ENCODE data around the gene ZNF283. TPM values are rescaled to one million over a fixed set of nuclear protein-coding genes. Genes with fewer than 3 reads are reported as not detected.
"Not testable (repeated sequence)": the region's sequence is repeated elsewhere in the genome, so short reads cannot be mapped to it uniquely, and the experiment has no call there.

ZNF283 gene
- polyA plus RNA-seq, 3 donors: 0.80 to 2.5 (median 2.0) TPM

DNA sequence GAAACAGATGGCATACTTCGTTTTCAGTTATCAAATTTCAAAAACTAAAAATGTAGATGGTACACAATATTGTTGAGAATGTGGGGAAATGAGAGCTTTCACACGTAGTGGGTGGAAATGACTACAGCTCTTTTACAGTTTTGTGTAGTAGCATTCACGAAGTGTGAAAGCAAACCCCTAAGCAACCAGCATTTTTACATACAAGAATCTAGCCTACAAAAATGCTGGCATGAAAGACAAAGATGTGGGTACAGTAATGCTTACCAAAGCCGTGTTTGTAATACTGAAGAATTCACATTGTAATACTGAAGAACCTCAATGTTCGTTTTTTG is 6.3 kb upstream of the ZNF283 start:
- peak overlapping the region; percentile 69 for H2AFZ ChIP-seq (ENCODE audit: insufficient read depth, low read depth, low read length, poor library complexity, severe bottlenecking)
- Mint-ChIP-seq H3K27ac (no peak overlapping the region), H3K4me3 (peak overlapping the region; percentile 77 to 95), H3K9me3 (peaks cover 16 to 38% (median 27%) of the 10 kb centered on the region in 7 donors), H3K36me3 (peaks cover 5% of the 10 kb centered on the region in 2 donors), H3K27me3 (ENCODE audit: low read depth in 3 of 3) (peaks cover 32 to 51% (median 35%) of the 10 kb centered on the region in 3 donors), H3K4me1 (peaks cover 10% of the 10 kb centered on the region)
- no peak overlapping the region for H3K27ac ChIP-seq (ENCODE audit: low read depth in 1 of 2, low read length in 2 of 2)
- H3K36me3 ChIP-seq (replicated peaks in 1 of 2; ENCODE audit: control insufficient read depth in 1 of 2, insufficient read depth in 2 of 2, low read length in 2 of 2): no peaks in the 10 kb centered on the region
- TF ChIP-seq, protein P1, sequence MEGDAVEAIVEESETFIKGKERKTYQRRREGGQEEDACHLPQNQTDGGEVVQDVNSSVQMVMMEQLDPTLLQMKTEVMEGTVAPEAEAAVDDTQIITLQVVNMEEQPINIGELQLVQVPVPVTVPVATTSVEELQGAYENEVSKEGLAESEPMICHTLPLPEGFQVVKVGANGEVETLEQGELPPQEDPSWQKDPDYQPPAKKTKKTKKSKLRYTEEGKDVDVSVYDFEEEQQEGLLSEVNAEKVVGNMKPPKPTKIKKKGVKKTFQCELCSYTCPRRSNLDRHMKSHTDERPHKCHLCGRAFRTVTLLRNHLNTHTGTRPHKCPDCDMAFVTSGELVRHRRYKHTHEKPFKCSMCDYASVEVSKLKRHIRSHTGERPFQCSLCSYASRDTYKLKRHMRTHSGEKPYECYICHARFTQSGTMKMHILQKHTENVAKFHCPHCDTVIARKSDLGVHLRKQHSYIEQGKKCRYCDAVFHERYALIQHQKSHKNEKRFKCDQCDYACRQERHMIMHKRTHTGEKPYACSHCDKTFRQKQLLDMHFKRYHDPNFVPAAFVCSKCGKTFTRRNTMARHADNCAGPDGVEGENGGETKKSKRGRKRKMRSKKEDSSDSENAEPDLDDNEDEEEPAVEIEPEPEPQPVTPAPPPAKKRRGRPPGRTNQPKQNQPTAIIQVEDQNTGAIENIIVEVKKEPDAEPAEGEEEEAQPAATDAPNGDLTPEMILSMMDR (IDR thresholded peaks at IDR 0.05): no peak
- H4K20me1 ChIP-seq (ENCODE audit: insufficient read depth, low read length): no peaks in the 10 kb centered on the region
- peak overlapping the region; percentile 63 for H3K4me2 ChIP-seq (replicated peaks; ENCODE audit: extremely low read depth, low read length, poor library complexity, severe bottlenecking)
- H3K9me3 ChIP-seq (replicated peaks in 1 of 2; ENCODE audit: control insufficient read depth in 1 of 2, insufficient read depth in 1 of 2, low read length in 2 of 2): peaks cover 10 to 20% of the 10 kb centered on the region in 2 donors
- no CpG with 5 or more reads among the region's 5 CpGs for WGBS (ENCODE audit: insufficient coverage)
- DNase-seq: no peak
- H3K79me2 ChIP-seq (ENCODE audit: insufficient read depth, low read length): no peaks in the 10 kb centered on the region
- peak overlapping the region in 2 of 3 experiments; percentile 27 to 63 for H3K4me3 ChIP-seq (replicated peaks in 1 of 3; ENCODE audit: low read depth in 2 of 3, low read length in 3 of 3)
- H3K4me1 ChIP-seq (ENCODE audit: control insufficient read depth in 1 of 2, insufficient read depth in 2 of 2, low read length in 2 of 2): peaks cover 9% of the 10 kb centered on the region in 2 donors
- H3K27me3 ChIP-seq (ENCODE audit: control insufficient read depth in 2 of 2, insufficient read depth in 2 of 2, low read length in 2 of 2): peaks cover 30 to 35% of the 10 kb centered on the region in 2 donors
- intact Hi-C loops (cut with micrococcal nuclease): loop anchor here (10.0 kb wide), 3 partner anchors 114 to 274 kb away; partner anchors contain the start of genes ZNF224 (in 1 of the 2), ZNF284 (in 1 of the 2) and ZNF45 (in 1 of the 2)
- no peak overlapping the region for H3K9ac ChIP-seq (ENCODE audit: insufficient read depth, low read length, poor library complexity, severe bottlenecking)

DNA sequence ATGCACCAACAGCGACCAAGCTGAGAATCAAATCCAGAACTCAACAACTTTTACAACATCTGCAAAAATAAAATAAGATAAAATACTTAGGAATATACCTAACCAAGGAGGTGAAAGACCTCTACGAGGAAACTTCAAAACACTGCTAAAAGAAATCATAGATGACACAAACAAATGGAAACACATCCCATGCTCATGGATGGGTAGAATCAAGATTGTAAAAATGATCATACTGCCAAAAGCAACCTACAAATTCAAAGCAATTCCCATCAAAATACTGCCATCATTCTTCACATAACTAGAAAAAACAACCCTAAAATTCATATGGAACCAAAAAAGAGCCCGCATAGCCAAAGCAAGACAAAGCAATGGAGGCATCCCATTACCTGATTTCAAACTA is 3.3 kb upstream of the ZNF283 start:
- H3K79me2 ChIP-seq (ENCODE audit: insufficient read depth, low read length); H3K4me3 ChIP-seq (replicated peaks in 1 of 3; ENCODE audit: low read depth in 2 of 3, low read length in 3 of 3); H3K9ac ChIP-seq (ENCODE audit: insufficient read depth, low read length, poor library complexity, severe bottlenecking); H2AFZ ChIP-seq (ENCODE audit: insufficient read depth, low read depth, low read length, poor library complexity, severe bottlenecking); H3K4me2 ChIP-seq (replicated peaks; ENCODE audit: extremely low read depth, low read length, poor library complexity, severe bottlenecking); H3K36me3 ChIP-seq (replicated peaks in 1 of 2; ENCODE audit: control insufficient read depth in 1 of 2, insufficient read depth in 2 of 2, low read length in 2 of 2); H3K36me3 Mint-ChIP-seq; H3K27ac ChIP-seq (ENCODE audit: low read depth in 1 of 2, low read length in 2 of 2); H3K27ac Mint-ChIP-seq; H4K20me1 ChIP-seq (ENCODE audit: insufficient read depth, low read length); DNase-seq: not testable (repeated sequence)
- peaks cover 10 to 20% of the 10 kb centered on the region in 2 donors for H3K9me3 ChIP-seq (replicated peaks in 1 of 2; ENCODE audit: control insufficient read depth in 1 of 2, insufficient read depth in 1 of 2, low read length in 2 of 2)
- peaks cover 25 to 35% of the 10 kb centered on the region in 2 donors for H3K27me3 ChIP-seq (ENCODE audit: control insufficient read depth in 2 of 2, insufficient read depth in 2 of 2, low read length in 2 of 2)
- H3K27me3 Mint-ChIP-seq (ENCODE audit: low read depth in 3 of 3): peaks cover 29 to 53% (median 36%) of the 10 kb centered on the region in 3 donors
- H3K4me1 ChIP-seq (ENCODE audit: control insufficient read depth in 1 of 2, insufficient read depth in 2 of 2, low read length in 2 of 2): peaks cover 21 to 24% of the 10 kb centered on the region in 2 donors
- H3K4me1 Mint-ChIP-seq: peaks cover 25% of the 10 kb centered on the region
- intact Hi-C loops (cut with micrococcal nuclease): loop anchor here (10.0 kb wide), 3 partner anchors 111 to 271 kb away; partner anchors contain the start of genes ZNF224 (in 1 of the 2), ZNF284 (in 1 of the 2) and ZNF45 (in 1 of the 2)
- peak overlapping the region in 1 of 2 donors; percentile 27 for H3K4me3 Mint-ChIP-seq
- WGBS (ENCODE audit: insufficient coverage): 100% methylated on average over 1 of the region's 3 CpGs
- peaks cover 15 to 41% (median 26%) of the 10 kb centered on the region in 7 donors for H3K9me3 Mint-ChIP-seq

DNA sequence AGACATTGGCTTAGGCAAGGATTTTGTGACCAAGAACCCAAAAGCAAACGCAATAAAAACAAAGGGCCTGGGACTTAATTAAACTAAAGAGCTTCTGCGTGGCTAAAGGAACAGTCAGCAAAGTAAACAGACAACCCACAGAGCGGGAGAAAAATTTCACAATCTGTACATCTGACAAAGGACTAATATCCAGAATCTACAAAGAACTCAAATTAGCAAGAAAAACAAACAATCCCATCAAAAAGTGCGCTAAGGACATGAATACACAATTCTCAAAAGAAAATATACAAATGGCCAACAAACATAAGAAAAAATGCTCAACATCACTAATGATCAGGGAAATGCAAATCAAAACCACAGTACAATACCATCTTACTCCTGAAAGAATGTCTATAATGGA is 2.5 kb upstream of the ZNF283 start:
- H4K20me1 ChIP-seq (ENCODE audit: insufficient read depth, low read length): not testable (repeated sequence)
- intact Hi-C loops (cut with micrococcal nuclease): loop anchor here (10.0 kb wide), 3 partner anchors 110 to 270 kb away; partner anchors contain the start of genes ZNF224 (in 1 of the 2), ZNF284 (in 1 of the 2) and ZNF45 (in 1 of the 2)
- H3K9me3 Mint-ChIP-seq: peaks cover 15 to 40% (median 30%) of the 10 kb centered on the region in 7 donors

More for the DNA sequence above, 2.5 kb upstream of the ZNF283 start:
- WGBS (ENCODE audit: insufficient coverage): 67% methylated on average over 3 of the region's 4 CpGs
- H3K36me3 ChIP-seq (replicated peaks in 1 of 2; ENCODE audit: control insufficient read depth in 1 of 2, insufficient read depth in 2 of 2, low read length in 2 of 2); H3K79me2 ChIP-seq (ENCODE audit: insufficient read depth, low read length); DNase-seq; H3K4me3 Mint-ChIP-seq; H3K4me2 ChIP-seq (replicated peaks; ENCODE audit: extremely low read depth, low read length, poor library complexity, severe bottlenecking); H3K27ac Mint-ChIP-seq; H2AFZ ChIP-seq (ENCODE audit: insufficient read depth, low read depth, low read length, poor library complexity, severe bottlenecking); H3K9ac ChIP-seq (ENCODE audit: insufficient read depth, low read length, poor library complexity, severe bottlenecking); H3K27ac ChIP-seq (ENCODE audit: low read depth in 1 of 2, low read length in 2 of 2); H3K4me3 ChIP-seq (replicated peaks in 1 of 3; ENCODE audit: low read depth in 2 of 3, low read length in 3 of 3): not testable (repeated sequence)
- Mint-ChIP-seq H3K36me3 (peaks cover 12 to 13% of the 10 kb centered on the region in 2 donors), H3K4me1 (peaks cover 25% of the 10 kb centered on the region), H3K27me3 (ENCODE audit: low read depth in 3 of 3) (peaks cover 29 to 48% (median 33%) of the 10 kb centered on the region in 3 donors)
- Histone ChIP-seq H3K9me3 (replicated peaks in 1 of 2; ENCODE audit: control insufficient read depth in 1 of 2, insufficient read depth in 1 of 2, low read length in 2 of 2) (peaks cover 7 to 23% of the 10 kb centered on the region in 2 donors), H3K27me3 (ENCODE audit: control insufficient read depth in 2 of 2, insufficient read depth in 2 of 2, low read length in 2 of 2) (peaks cover 24 to 29% of the 10 kb centered on the region in 2 donors), H3K4me1 (ENCODE audit: control insufficient read depth in 1 of 2, insufficient read depth in 2 of 2, low read length in 2 of 2) (peaks cover 21 to 24% of the 10 kb centered on the region in 2 donors)
